ENCODE data around the gene TP53I11.

DNA sequence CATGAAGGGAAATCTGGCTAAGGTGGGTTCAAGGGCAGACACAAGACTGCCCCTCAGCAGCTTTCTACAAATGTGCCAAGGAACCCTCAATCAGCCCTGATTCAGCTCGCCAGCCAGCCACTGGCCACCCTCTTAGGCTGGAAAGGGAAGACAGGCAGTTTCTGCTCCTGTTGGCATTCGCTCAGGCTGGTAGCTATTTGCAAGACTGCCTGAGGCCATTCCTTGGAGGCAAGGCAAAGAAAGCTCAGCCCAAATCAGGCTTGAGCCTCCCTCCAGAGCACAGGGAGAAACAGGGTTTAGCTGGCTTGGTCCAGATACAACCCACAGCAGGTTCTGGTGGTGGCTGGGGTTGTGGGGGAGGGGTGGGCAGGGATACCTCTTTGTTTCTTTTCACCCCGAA lies 19.2 kb downstream of the TP53I11 start:
- TF ChIP-seq EP300 (IDR thresholded peaks at IDR 0.05) (no peak), CTCF (IDR thresholded peaks at IDR 0.05) (no peak), POLR2A (IDR thresholded peaks at IDR 0.05) (no peak)

Measured in suprapubic skin (tissue), 3 donors.